ENCODE results near the gene OR52K1. TPM values are rescaled to one million over a fixed set of nuclear protein-coding genes. Genes with fewer than 3 reads are reported as not detected.

The OR52K1 gene
- polyA plus RNA-seq, 1 experiment = not detected

- TF ChIP-seq, protein P1, sequence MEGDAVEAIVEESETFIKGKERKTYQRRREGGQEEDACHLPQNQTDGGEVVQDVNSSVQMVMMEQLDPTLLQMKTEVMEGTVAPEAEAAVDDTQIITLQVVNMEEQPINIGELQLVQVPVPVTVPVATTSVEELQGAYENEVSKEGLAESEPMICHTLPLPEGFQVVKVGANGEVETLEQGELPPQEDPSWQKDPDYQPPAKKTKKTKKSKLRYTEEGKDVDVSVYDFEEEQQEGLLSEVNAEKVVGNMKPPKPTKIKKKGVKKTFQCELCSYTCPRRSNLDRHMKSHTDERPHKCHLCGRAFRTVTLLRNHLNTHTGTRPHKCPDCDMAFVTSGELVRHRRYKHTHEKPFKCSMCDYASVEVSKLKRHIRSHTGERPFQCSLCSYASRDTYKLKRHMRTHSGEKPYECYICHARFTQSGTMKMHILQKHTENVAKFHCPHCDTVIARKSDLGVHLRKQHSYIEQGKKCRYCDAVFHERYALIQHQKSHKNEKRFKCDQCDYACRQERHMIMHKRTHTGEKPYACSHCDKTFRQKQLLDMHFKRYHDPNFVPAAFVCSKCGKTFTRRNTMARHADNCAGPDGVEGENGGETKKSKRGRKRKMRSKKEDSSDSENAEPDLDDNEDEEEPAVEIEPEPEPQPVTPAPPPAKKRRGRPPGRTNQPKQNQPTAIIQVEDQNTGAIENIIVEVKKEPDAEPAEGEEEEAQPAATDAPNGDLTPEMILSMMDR (IDR thresholded peaks at IDR 0.05; ENCODE audit: insufficient read depth, low read depth, low read length) = no peak
- no peaks in the 10 kb centered on the region for H3K36me3 ChIP-seq (ENCODE audit: control insufficient read depth, insufficient read depth, low read length)
- ChIA-PET CTCF (interaction anchor here (1.1 to 6.9 kb wide), 6 partner anchors 9 to 308 kb away, joined by 3 to 109 read pairs (median 20); partner anchors contain the start of gene OR52K1), POLR2A (no interaction called here)
- no peak overlapping the region for H3K4me3 ChIP-seq (ENCODE audit: low read depth, low read length)
- peaks cover 3% of the 10 kb centered on the region; the same call in 1 of the 2 replicates for H3K27me3 ChIP-seq (ENCODE audit: control insufficient read depth, insufficient read depth, low read length)
- DNase-seq (ENCODE audit: low read depth) = no peak
Observed at GRCh38 chr11:4491878-4492606, 9.6 kb downstream of the OR52K1 start.

- peaks cover 6% of the 10 kb centered on the region for H3K27me3 ChIP-seq (ENCODE audit: control insufficient read depth, insufficient read depth, low read length)
- no peaks in the 10 kb centered on the region for H3K36me3 ChIP-seq (ENCODE audit: control insufficient read depth, insufficient read depth, low read length)
- no peak overlapping the region for H3K4me3 ChIP-seq (ENCODE audit: low read depth, low read length)
- no peak for DNase-seq (ENCODE audit: low read depth)
- CTCF ChIA-PET = interaction anchor here (0.6 to 6.9 kb wide), 13 partner anchors 10 to 783 kb away, joined by 3 to 109 read pairs (median 5); partner anchors contain the start of gene OR52K1
- TF ChIP-seq, protein P1 (IDR thresholded peaks at IDR 0.05; ENCODE audit: insufficient read depth, low read depth, low read length) = no peak
- POLR2A ChIA-PET = no interaction called here
Observed at GRCh38 chr11:4493480-4493818, 11.0 kb downstream of the OR52K1 start.

GRCh38 chr11:4495487-4495886, 13.0 kb downstream of the OR52K1 start:
- CTCF ChIA-PET = interaction anchor here (1.2 to 6.9 kb wide), 2 partner anchors 287 to 308 kb away, joined by 4 to 109 read pairs; no protein-coding TSS in a partner anchor
- TF ChIP-seq, protein P1 (IDR thresholded peaks at IDR 0.05; ENCODE audit: insufficient read depth, low read depth, low read length) = no peak
- no peaks in the 10 kb centered on the region for H3K36me3 ChIP-seq (ENCODE audit: control insufficient read depth, insufficient read depth, low read length)
- H3K27me3 ChIP-seq (ENCODE audit: control insufficient read depth, insufficient read depth, low read length) = peaks cover 6% of the 10 kb centered on the region
- POLR2A ChIA-PET = no interaction called here
- no peak overlapping the region for H3K4me3 ChIP-seq (ENCODE audit: low read depth, low read length)
- DNase-seq (ENCODE audit: low read depth) = no peak

DNA sequence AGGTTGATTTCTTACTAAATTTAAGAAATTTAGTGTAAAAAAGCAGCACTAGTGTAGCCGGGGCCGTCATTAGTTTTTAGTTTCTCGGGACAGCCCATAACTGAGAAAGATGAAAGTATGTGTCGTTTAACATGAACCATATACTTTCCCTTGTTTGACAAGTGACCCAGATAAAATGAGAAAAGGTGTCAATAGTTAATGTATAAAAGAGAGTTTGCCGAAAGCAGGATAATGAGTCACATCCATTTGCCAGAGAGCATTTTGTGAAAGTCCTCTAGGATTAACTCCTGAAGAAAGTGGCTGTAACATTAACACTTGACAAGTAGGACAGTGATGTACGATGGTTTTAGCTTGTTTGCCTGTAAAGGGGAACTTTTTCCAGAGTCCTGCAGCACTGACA, 13.5 kb downstream of the OR52K1 start:
- no peaks in the 10 kb centered on the region for H3K36me3 ChIP-seq (ENCODE audit: control insufficient read depth, insufficient read depth, low read length)
- CTCF ChIA-PET = interaction anchor here (1.0 to 6.9 kb wide), 2 partner anchors 24 to 309 kb away, joined by 3 to 109 read pairs; no protein-coding TSS in a partner anchor
- no peak overlapping the region for H3K4me3 ChIP-seq (ENCODE audit: low read depth, low read length)
- POLR2A ChIA-PET = no interaction called here
- no peak for DNase-seq (ENCODE audit: low read depth)
- TF ChIP-seq, protein P1 (IDR thresholded peaks at IDR 0.05; ENCODE audit: insufficient read depth, low read depth, low read length) = no peak
- H3K27me3 ChIP-seq (ENCODE audit: control insufficient read depth, insufficient read depth, low read length) = peaks cover 6% of the 10 kb centered on the region

GRCh38 chr11:4496557-4497248, 14.3 kb downstream of the OR52K1 start:
- ChIA-PET POLR2A (no interaction called here), CTCF (interaction anchor here (1.0 to 6.9 kb wide), 2 partner anchors 24 to 309 kb away, joined by 3 to 109 read pairs; no protein-coding TSS in a partner anchor)
- DNase-seq (ENCODE audit: low read depth) = no peak

More at GRCh38 chr11:4496557-4497248, 14.3 kb downstream of the OR52K1 start:
- TF ChIP-seq, protein P1 (IDR thresholded peaks at IDR 0.05; ENCODE audit: insufficient read depth, low read depth, low read length) = no peak
- H3K36me3 ChIP-seq (ENCODE audit: control insufficient read depth, insufficient read depth, low read length) = no peaks in the 10 kb centered on the region
- H3K27me3 ChIP-seq (ENCODE audit: control insufficient read depth, insufficient read depth, low read length) = peaks cover 6% of the 10 kb centered on the region
- H3K4me3 ChIP-seq (ENCODE audit: low read depth, low read length) = no peak overlapping the region

Data from BJ (cell line).